GM12801 (cell line): ENCODE measurements around the gene RPS2.

Experiments used
- TF ChIP-seq, protein P1 (sequence below): IDR thresholded peaks from one replicate; pipeline ENCODE4 v1.5.1; 2011; ENCODE audit warnings: control low read depth; ENCODE audit not compliant: insufficient read length; ENCODE audit errors: extremely low read depth

Gene RPS2

DNA sequence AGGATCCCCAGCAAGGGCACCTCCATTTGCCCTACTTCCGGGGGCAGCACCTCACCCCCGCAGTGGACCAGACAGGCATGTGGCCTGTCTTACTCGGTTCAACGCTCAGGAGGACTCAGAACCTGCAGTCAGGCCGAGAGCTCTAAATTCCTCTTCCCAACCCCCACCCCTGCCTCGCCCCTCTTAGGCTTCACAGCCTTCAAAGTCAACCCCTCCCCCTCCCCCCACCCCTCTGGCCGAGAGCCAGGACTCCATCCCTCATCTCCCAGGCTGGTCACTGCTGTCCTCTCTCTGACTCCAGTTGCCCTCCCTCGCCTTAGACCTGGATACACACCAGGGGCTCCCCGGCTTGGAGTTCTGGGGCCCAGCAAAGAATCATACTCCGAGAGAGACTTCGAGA, 38.4 kb downstream of the RPS2 start:
- TF ChIP-seq, protein P1, sequence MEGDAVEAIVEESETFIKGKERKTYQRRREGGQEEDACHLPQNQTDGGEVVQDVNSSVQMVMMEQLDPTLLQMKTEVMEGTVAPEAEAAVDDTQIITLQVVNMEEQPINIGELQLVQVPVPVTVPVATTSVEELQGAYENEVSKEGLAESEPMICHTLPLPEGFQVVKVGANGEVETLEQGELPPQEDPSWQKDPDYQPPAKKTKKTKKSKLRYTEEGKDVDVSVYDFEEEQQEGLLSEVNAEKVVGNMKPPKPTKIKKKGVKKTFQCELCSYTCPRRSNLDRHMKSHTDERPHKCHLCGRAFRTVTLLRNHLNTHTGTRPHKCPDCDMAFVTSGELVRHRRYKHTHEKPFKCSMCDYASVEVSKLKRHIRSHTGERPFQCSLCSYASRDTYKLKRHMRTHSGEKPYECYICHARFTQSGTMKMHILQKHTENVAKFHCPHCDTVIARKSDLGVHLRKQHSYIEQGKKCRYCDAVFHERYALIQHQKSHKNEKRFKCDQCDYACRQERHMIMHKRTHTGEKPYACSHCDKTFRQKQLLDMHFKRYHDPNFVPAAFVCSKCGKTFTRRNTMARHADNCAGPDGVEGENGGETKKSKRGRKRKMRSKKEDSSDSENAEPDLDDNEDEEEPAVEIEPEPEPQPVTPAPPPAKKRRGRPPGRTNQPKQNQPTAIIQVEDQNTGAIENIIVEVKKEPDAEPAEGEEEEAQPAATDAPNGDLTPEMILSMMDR, result no peak

DNA sequence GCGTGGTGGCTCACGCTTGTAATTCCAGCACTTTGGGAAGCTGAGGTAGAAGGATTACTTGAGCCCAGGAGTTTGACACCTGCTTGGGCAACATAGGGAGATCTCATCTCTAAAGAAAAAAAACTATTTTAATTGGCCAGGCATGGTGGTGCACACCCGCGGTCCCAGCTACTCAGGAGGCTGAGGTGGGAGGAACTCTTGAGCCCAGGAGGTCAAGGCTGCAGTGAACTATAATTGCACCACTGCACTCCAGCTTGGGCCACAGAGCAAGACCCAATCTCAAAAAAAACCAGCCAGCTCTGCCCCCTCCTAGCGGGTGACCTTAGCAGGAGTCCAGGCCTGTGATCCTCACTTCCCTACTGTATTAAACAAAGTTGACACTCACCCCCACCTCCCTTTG, 40.5 kb downstream of the RPS2 start:
- TF ChIP-seq, protein P1, result no peak

DNA sequence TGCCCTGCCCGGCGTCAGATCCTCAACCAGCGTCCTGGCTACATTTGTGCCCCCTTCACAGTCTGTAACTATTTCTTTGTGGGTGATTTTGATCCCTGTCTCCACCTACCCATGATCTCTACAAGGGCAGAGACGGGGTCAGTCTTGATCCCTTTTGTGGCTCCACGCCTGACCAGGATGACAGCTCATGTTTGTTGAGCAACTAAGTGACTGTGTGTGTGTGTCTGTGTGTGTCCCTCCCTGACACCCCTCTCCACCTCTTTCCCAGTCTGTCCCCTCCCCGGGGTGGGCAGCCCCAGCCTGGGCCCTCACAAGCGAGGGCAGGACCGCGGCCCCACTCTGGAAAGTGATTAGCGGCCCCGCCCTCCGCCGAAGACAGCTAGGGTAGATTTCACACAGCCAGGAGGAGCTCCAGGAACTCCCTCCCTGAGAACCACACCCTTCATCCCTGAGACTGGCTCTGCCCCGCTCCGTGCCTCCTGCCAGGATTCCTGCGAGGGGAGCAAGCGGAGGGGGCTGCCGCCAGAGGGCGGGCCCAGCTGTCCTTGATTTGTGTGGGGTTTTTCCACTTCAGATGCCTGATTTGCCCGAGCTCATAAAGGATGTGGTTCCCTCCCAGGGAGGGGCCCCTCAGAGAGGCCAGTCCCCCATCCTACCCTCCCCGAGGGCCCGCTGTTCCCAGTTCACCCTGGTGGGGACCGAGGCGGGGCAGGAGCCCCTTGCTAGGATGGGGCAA, 41.2 kb downstream of the RPS2 start:
- TF ChIP-seq, protein P1, result no peak

DNA sequence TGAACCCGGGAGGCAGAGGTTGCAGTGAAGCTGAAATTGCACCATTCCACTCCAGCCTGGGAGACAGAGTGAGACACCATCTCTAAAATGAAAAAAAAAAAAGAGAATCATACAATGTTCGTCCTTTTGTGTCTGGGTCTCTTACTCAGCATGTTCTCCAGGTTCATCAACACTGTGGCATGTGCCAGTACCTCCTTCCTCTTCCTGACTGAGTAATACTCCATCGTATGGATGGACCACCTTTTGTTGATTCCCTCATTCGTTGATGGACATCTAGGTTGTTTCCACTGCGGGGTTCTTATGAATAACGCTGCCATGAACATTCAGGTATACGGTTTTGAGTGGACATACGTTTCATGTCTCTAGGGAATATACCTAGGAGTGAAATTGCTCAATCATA, 42.3 kb downstream of the RPS2 start:
- TF ChIP-seq, protein P1, result no peak

DNA sequence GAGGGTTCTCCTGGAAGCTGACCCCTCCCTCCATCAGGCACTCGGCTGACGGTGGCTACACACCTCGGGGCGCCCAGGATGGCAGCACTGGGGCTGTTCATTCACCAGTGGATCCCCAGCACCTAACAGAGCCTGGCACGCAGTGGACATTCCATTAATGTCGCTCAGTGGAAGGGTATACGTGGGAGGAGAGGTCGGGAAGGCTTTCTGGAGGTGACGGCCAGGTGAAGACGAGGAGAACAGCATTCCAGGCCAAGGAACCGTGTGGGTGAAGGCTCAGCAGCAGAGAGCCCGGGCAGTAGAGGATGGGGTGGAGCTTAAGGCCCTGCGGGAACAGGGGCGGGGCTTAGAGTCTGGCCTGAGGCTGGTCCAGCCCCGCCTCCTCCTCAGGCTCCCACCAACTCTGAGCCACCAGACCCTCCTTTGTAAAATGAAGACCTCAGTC, 43.9 kb downstream of the RPS2 start:
- TF ChIP-seq, protein P1, result no peak

DNA sequence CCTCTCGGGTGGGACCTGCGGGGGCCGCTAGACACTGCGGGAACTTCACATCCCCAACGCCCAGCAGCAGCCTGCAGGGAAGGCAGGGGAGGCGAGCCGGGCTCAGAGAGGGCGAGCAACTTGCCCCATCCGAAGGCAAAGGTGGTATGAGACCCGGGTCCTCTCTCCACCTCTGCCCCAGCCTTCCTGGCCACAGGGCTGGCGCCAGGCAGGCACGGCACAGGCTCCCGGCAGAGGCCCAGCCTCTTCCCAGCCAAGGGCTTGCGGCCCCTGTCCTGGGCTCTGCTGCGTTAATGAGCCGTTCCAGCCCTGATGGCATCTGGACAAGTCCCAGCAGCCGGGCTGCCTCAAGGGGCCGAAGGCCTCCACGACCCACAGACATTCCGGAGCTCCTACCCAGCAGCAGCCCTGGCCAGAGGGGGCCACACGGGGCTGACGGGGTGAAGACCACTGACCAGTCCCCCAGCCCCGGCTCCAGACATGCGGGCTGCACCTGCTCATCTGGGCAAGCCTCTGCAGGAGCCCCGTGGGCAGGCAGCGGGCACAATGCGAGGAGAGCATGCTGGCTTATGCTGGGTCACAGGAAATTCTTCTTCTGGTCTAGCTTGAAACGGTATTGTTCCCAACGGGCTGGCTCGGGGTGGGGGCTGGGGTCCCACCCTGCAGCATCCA, 45.2 kb downstream of the RPS2 start:
- TF ChIP-seq, protein P1, result no peak

DNA sequence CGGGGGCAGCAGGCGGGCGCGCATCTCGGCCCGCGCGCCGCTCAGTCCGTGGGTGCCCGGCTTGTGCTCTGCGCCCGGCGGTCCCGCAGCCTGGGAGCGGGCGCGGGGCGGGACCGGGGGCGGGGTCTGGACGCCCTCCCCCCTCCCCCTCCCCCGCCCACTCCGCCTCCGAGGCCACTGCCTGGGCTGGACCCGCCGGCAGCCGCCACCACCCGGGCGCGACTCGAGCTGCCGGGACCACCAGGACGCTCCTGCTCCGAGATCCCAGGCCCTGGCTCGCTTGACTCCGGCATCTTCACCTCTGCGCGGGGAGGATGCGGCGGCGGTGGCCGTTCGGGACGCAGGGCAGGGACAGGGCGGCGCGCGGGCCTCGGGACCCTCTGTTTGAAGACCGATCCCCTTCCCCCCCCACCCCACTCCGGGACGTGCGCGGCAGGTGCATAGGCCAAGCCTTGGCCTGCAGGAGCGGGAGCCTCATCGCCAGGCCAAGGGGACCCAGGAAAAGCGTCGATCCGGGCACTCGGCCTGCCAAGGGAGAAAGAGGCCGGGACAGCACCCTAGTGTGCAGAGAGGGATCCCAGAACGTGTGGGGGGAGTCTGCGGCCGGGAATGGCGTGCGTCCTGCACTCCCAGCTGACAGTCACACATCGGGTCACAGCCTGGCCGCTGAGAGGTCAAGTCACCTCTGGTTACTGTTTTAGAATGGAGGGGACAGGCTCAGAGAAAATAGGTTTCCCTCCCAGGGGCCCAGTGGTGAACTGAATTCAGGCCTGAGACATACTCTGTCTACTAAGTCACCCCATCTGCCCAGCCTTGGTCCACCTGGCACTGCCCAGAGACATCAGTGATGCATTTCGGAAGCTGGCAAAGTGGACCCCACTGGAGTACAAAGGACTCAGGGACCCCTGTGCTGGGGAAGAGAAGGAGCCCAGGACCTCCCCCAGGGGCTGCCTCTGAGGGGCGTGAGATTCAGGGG, 46.0 kb downstream of the RPS2 start, which contains the start of gene HS3ST6:
Gene HS3ST6, minus strand, starts transcription at position 65 of the 976 bp plus-strand sequence. CDS start 92 bp downstream, outside the sequence.
- TF ChIP-seq, protein P1, result no peak
